ENCODE measurements around the gene NCKAP1. TPM values are rescaled to one million over a fixed set of nuclear protein-coding genes. Genes with fewer than 3 reads are reported as not detected.

NCKAP1 gene
- total RNA-seq, 1 donor from 2014 or later, result 3.7 TPM

DNA sequence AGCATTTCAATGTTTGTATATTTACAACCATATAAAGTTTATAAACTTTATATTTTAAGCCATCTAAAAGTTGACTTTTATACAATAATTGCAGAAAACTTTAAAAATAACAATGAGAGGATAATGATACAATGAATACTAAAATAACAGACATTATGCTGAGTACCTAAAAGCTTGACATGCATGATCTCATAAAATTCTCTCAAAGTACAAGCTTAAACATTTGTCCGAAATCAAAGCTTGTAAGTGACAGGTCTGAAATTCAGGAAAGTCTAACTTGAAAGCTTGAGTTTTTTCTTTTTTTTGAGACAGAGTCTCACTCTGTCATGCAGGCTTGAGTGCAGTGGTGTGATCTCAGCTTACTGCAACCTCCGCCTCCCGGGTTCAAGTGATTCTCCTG, 87.7 kb downstream of the NCKAP1 start:
- intact Hi-C loops (cut with micrococcal nuclease), result no loop called here

DNA sequence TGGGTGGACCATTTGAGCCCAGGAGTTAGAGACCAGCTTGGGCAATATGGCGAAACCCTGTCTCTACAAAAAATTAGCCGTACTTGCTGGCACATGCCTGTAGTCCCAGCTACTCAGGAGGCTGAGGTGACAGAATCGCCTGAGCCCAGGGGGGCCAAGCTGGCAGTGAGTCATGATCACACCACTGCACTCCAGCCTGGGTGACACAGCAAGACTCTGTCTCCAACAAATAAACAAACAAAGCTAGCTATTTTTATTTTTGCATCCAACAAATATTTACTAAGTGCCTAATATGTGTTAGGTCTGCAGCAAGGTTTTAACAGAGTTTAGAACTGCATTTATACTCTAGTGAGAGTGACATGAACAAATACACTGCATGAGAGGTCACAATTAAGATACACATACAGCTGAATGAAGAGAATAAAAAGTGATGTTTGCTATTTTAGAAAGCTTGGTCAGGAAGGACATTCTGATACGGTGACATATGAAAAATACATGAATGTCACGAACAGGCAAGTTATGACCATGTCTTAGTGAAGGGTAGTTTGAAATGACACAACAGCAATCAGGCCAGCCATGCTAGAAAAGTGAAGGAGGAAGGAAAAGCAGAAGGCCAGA, 88.6 kb downstream of the NCKAP1 start:
- intact Hi-C loops (cut with micrococcal nuclease), result no loop called here

DNA sequence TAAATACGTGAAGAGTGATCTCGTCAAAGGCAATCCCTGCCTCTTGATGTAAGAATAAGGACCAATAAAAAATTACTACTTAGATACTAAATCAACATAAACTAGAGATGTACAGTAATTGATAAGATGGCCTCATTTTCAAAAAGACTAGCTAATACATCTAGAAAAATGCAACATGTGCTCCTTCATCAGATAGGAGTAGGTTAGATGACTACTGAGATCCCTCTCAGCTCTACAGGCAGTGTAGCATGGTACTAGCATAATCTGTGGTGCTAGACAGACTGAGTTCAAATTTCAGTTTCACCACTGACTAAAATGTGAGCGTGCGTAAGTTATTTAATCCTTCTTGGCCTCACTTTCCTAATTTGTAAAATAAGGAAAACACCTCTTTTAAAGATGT, 89.2 kb downstream of the NCKAP1 start:
- intact Hi-C loops (cut with micrococcal nuclease), result no loop called here

DNA sequence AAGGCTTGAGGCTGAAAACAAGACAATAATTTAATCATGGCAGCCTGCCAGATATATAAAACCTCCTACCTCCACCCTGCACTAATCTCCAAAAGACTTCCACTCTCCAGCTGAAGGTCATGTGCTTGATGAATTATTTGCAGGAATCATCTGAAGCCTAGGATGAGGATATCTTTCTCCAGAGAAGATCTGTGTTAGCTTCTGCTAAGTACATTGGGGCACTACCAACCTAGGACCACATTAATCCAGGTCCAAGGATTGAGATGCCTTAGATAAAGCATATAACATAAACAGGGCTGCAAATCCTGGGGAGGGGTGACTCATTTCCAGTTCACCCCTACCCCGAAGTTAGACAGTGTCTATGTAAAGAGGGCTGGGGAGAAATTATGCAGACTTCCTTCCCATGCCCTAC, 91.3 kb downstream of the NCKAP1 start:
- intact Hi-C loops (cut with micrococcal nuclease), result no loop called here

DNA sequence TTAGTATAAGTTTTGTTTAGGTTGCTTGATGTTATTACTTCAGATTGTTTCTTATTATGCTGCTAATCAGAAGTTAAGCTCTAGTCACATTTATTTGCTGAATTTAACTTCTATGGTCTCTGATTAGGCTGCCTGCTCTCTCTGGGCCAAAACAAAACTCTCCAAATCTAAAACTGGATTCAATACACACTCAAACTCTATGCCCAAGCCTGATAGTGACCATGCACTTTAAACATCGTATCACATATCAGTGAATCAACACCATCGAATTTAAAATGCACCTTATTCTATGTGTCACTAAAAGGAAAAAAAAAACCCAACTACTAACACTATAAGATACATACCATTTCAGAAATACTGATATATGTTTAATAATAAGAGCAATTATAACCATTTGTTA, 94.9 kb downstream of the NCKAP1 start:
- intact Hi-C loops (cut with micrococcal nuclease), result no loop called here

DNA sequence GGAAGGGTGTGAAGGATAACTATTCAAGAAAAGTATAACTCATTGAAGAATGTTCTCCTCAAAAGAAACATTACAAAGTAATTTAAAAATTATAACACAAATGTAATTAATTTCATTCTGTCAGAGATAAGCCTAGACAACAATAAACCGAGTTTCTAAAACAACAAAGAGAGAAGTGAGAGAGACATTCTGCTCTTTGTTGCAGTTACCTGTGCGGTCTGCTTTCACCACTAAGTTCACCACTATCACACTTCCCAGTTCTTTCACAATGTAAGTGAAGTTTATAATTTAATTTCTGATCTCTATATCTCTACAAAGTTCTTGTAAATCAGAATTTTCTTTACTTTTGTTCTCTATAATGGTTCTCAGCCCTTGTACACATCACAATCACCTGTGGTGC, 95.5 kb downstream of the NCKAP1 start:
- intact Hi-C loops (cut with micrococcal nuclease), result no loop called here

DNA sequence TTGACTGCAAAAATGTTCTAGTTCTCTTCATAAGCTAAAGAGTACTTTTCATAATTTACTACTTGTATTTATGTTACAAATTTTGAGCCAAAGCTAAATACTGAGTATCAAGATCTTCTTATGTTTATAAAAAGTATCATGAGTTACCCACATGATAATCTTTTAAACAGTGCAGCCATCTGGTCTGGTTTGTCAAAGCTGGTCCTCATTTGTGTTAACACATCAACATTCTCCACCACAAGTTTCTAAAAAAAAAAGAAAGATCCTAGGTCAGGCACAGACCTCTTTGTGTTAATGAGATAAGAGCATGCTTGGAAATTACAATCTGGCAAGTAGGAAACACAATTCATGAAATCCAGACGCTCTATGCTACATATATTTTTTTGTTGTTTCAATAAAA, 96.3 kb downstream of the NCKAP1 start:
- intact Hi-C loops (cut with micrococcal nuclease), result no loop called here

DNA sequence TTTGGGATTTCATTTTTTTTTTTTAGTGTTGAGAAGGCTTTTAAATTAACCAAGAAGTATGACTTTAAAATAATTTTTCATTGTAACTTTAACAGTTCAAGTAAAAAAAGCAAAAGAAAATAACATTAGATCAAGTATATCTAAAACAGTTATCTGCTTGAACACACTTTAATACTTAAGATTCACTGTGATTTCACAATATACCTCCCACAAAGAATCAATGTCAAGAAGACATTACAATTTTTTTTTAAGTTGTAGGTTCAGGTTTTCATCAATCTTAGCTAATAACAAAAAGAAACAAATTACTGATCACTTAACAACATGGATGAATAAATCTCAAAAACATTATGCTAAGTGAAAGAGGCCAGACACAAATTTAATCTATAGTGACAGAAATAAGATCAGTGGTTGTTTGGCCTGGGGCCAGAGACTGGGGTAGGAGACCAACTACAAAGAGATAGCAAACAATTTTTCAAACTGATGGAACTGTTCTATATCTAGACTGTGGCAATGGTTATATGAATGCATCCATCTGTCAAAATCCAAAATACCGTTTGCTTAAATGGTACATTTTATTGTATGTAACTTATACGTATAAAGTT, 97.0 kb downstream of the NCKAP1 start:
- intact Hi-C loops (cut with micrococcal nuclease), result no loop called here

DNA sequence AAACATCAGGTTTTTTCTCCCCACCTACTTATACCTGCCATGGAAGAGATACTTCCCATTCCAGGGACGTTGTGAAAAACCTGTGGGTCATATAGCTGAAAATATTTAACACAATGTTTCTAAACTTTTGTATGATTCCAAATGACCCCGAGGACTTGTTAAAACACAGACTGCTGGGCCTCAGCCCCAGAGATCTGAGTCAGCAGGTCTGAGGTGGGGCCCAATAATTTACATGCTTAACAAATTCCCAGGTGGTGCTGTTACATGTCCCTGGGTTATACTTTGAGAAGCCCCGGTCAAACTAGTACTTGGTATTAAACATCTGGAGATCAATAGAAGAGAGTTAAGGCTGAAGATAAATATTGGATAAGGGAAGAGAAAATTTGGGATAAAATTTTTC, 100.4 kb downstream of the NCKAP1 start:
- intact Hi-C loops (cut with micrococcal nuclease), result no loop called here

DNA sequence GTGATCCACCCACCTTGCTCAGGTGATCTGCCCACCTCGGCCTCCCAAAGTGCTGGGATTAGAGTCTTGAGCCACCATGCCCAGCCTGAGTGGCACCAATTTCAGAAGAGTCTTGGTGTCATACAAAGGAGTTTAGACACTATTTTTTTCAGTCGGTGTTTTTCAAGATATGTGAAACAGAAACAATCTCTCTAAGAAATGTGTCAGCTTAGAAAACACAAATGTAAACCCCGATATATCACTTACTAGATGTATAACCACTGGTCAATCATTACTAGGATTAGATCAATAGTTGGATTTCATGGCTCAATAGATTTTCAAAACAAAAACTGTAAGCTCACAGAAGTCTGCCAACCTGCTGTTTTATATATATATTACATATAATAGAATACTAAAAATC, 104.6 kb downstream of the NCKAP1 start:
- intact Hi-C loops (cut with micrococcal nuclease), result loop anchor here (1.0 kb wide), 1 partner anchor 12 kb away; no protein-coding TSS in a partner anchor

DNA sequence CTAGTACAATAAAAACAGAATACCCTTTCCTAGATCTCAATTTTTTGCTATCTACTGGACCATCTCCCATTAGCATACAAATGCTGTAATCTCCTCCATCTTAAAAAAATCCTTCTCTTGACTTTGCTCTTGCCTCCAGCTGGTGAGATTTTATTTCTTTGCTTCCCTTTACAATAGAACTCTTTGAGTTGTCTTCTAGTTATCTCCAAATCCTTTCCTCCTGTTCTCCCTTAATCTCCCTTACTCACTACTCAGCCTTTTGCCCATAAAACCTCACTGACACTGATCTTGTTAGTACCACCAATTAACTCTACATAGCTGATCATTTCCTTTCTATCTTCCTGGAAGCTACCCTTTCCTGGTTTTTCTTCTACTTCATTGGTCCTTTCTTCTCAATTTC, 108.3 kb downstream of the NCKAP1 start:
- intact Hi-C loops (cut with micrococcal nuclease), result no loop called here

DNA sequence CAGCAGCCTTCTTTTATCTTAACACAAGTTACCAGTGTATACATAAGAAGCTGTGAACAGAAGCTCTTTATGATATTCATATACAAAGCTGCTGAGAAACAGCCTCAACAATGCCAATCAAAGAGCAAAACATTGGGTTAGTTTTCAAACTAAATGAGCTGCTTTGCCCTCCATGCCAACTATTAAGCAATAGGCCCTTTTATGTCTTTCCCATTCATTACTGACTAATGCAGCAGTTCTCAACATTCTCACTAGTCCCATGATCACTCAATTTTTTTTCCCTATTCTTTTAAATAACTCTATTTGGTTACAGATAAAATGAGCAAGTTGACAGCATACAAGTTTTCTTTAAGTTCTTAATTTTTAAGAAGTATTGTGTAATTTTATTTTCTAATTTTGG, 114.0 kb downstream of the NCKAP1 start:
- intact Hi-C loops (cut with micrococcal nuclease), result no loop called here

DNA sequence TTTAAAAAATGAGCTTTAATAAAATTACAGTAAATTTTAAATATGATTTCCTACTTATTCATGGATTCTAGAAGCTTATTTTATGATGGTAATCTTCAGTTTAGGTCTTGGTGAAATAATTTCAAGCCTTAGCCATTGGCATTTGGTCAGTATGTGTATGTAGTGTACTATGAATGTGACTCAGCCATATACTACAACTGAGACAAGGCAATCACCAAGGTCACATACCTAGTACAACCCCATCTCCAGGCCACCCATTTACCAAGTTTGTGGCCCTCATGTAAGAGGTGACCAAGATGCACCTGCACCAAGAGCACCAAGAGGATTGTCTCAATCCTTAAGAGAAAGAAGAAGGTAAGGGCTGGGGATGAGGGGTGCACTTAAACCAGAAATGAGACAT, 117.0 kb downstream of the NCKAP1 start:
- intact Hi-C loops (cut with micrococcal nuclease), result no loop called here

DNA sequence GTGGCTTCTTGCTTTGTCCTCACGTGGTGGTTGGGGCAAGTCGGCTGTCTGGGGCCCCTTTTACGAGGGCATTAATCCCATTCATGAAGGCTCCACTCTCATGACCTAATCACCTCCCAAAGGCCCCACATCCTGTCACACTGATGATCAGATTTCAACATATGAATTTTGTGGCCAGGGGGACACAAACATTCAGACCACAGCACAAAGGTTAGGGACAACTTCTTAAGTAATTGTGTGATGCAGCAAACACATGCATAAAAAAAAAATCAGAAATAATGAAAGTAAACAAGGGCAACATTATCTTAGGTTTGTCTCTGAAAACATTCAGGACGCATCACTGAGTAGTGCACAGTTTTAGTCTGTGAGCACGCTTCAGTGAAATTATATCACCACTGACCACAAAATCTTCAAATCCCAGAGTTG, 117.6 kb downstream of the NCKAP1 start:
- intact Hi-C loops (cut with micrococcal nuclease), result no loop called here

DNA sequence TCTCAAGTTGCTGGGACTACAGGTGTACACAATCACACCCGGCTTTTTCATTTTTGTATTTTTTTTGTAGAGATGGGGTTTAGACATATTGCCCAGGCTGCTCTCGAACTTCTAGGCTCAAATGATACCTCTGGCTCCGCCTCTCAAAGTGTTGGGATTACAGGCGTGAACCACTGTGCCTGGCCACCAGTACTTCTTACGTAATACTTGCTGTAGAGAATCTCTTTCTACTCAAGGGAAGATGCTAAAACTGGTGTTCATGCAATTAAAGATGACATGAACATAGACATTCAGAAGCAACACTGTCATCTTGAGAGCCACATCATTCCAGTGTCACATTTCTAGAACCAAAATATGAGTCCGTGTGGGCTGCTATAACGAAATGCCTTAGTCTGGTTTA, 118.2 kb downstream of the NCKAP1 start:
- intact Hi-C loops (cut with micrococcal nuclease), result no loop called here

DNA sequence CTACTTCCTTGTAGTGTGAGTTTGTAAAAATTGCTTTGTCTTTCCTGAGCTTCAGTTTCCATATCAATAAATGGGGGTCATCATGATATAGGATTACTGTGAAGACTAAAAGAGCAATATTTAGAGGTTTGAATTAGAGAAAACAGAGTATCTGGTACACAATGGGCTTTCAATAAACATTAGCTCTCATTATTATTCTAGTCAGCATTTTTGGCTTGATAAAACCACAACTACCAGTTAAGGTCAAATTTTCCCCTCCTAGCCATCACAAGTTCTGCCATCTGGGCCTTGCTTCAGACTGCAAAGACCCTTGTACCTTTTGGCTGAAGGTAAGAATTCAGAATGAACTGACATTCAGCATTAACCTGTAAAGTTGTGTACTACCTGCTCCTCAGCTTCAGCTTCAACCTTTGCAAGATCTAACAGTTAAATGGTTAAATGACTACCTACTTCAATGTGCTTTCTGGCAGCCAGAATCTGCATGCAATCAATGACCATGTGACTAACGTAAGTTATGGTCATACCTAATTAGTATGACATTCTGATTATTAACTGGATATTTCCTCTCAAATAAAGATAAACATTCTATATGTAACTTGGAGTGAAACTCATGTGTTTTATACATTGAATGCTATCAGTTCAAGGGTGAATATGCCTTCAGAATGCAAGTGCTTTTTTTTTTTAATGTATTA, 119.2 kb downstream of the NCKAP1 start:
- intact Hi-C loops (cut with micrococcal nuclease), result no loop called here

DNA sequence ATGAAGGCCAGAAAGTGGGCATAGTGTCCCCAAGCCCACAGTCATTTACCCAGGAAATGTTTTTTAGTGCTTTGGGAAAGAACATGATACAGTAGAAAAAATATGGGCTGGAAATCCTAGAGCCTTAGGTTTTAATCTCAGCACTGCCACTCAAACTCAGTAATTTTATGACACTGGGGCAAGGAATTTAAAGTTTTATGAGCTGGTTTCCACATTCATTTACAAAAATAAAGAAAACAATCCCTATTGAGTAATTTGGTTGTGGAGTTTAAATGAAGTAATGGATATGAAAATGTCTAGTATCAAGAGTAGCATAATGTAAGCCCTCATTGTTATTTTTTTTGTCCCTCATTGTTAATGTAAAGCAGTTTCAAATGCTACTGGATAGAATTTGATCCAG, 120.3 kb downstream of the NCKAP1 start:
- intact Hi-C loops (cut with micrococcal nuclease), result no loop called here

DNA sequence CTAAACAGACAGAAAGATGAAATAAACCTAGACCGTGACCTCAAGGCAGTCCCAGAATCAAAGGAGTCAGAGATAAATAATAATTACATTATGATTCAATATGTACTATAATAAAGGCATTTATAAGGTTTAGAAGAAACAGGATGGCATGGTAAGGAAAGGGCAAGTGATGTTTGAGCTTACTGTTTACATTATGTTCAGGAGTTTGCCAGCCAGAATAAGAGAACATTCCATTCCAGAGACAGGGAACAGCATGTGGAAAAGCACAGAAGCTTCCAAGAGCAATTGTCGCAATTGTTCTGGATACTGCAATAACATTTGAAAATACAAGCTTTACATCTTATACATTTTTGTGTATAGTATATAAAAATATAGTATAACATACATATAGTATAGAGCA, 121.8 kb downstream of the NCKAP1 start:
- intact Hi-C loops (cut with micrococcal nuclease), result no loop called here

DNA sequence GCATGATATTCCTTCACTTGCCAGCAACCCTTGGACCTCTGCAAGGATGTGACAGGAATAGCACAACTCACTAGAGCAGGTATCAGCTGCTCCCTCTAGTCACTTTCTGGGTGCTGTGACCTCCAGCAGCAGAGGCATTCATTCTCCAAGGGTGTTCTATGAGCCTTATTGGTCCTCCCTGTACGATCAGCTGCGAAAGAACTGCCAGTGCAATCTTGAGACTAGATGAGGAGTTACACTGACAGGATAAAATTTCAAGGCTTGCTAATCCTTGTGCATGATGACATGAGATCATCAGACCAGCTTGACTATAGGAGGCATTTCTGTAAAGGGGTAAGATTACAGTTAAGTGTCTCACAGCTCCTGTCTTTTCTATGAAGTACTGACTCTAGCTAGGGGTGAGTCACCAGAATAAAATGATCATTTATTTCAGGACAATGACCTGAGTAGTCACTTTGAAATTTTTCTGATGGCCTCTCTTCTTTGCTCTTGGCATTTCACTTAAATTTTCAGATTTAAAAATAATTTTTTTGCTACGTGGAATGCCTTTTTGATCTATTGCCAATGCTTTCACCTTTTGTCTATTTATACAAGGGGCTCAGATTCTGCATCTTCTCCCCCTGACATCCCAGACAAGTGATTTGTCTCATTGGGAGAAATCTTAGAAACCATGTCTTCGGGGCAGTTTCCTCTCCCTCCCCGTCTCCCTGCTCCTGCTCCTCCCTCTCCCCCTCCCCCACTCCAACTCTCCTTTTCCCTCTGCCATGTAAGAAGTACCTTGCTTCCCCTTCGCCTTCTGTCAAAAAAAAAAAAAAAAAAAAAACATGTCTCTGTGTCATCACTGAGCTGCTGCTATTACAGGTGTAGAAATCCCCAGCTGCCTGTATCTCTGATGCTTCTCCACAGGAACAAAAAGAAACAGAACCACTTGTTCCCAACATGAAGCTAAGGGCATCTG, 122.6 kb downstream of the NCKAP1 start:
- intact Hi-C loops (cut with micrococcal nuclease), result no loop called here

DNA sequence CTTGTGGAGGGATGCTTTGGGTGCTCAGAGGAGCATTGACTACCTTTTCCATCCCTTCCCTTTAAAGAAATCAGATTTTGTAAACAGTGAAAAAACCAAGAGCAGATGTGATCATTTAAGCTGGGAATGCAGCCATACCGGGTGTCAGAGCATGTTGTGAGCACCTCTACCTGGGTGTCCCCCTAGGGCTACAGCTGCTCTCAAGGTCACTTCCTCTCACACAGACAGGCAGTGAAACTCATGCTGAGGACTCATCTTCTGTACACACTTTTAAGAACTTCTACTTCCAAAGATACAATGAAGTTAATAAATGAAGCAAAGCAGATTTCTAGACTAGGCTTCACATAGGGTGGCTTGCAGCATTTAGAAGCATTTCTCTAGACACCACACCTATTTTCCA, 123.4 kb downstream of the NCKAP1 start:
- intact Hi-C loops (cut with micrococcal nuclease), result no loop called here

DNA sequence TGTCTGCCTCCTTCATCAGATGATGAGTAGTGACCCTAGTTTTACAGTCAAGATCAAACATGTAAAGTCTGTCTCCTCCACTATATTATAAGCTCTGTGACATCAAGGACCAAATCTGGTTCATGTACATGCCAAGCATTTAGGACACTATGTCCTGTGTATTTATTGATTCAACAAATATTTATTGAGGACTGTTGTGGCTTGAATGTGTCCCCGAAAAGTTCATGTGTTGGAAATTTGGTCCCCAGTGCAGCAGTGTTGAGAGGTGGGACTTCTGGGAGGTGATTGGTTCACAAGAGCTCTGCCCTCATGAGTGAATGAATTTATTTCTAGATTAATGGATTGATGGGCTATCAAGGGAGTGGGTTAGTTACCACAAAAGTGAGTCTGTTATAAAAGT, 125.2 kb downstream of the NCKAP1 start:
- intact Hi-C loops (cut with micrococcal nuclease), result no loop called here

DNA sequence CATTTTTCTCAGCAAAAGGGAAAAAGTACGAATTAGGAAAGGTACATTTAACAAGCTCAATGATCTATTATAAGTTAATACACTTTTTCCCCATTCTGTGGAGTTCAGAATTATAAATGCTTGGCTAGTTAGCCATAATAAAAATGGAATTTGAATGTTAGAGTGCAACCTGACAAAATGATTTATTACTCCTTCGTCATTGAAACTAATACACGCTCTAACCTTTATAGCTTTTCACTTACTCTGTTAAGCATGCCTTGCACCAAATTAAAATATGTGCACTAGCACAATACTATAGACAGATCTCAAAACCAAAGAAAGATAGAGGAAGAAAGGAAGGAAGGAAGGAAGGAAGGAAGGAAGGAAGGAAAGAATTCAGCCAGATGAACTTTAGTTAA, 125.7 kb downstream of the NCKAP1 start:
- intact Hi-C loops (cut with micrococcal nuclease), result no loop called here

Measured in T-helper 1 cell treated with Interleukin-12 subunit alpha and Interleukin-12 subunit beta and Interleukin-4 antibody, amounts not matched to agents 30 ng/mL and 1 ng/mL, for 36 hours (primary cell).